GM23338 (cell line): Measurements from ENCODE around the gene SARS2. TPM values are rescaled to one million over a fixed set of nuclear protein-coding genes. Genes with fewer than 3 reads are reported as not detected.

Experiments used
- CREB1 ChIP-seq: fragments of 250-450 bp; sonication (Bioruptor Pico); IDR thresholded peaks from 2 replicates; pipeline ENCODE4 v1.5.0; 2020; ENCODE audit warnings: low read depth, mild to moderate bottlenecking, moderate library complexity
- EZH2 ChIP-seq: fragments of 200-600 bp; sonication (generic); IDR thresholded peaks from one replicate; pipeline ENCODE4 v1.8.0; 2017; ENCODE audit warnings: antibody characterized with exemption, mild to moderate bottlenecking, low read depth; ENCODE audit not compliant: unreplicated experiment
- EZH2phosphoT487 ChIP-seq: fragments of 200-600 bp; sonication (generic); IDR thresholded peaks from one replicate; pipeline ENCODE4 v1.8.1; 2018; ENCODE audit warnings: antibody characterized with exemption; ENCODE audit not compliant: unreplicated experiment
- JUNB ChIP-seq: IDR thresholded peaks from one replicate; pipeline ENCODE4 v1.6.1; 2016; ENCODE audit warnings: antibody characterized with exemption; ENCODE audit not compliant: unreplicated experiment
- NANOG ChIP-seq: IDR thresholded peaks from 2 replicates; pipeline ENCODE4 v1.6.1; 2016; ENCODE audit warnings: antibody characterized with exemption, borderline replicate concordance
- POLR2AphosphoS5 ChIP-seq: IDR thresholded peaks from 2 replicates; pipeline ENCODE4 v1.6.1; 2016; ENCODE audit warnings: antibody characterized with exemption, low read depth
- STAT1 ChIP-seq: IDR thresholded peaks from one replicate; pipeline ENCODE4 v1.6.1; 2016; ENCODE audit warnings: antibody characterized with exemption; ENCODE audit not compliant: unreplicated experiment
- ZNF114 ChIP-seq: fragments of 250-450 bp; sonication (Bioruptor Pico); IDR thresholded peaks from 2 replicates; pipeline ENCODE4 v1.5.0; 2020; ENCODE audit warnings: mild to moderate bottlenecking, moderate library complexity
- ZNF331 ChIP-seq: fragments of 250-450 bp; sonication (Bioruptor Pico); IDR thresholded peaks from 2 replicates; pipeline ENCODE4 v1.5.0; 2020; ENCODE audit warnings: low read depth, mild to moderate bottlenecking, moderate library complexity
- polyA plus RNA-seq: library from polyadenylated mRNA; unstranded; fragments of >200 nt; fragmentation: Nextera tagmentation; extraction: Ambion mirVana; gene quantifications from 2 replicates; pipeline ENCODE4 v1.2.1, GENCODE V29; 2016
- total RNA-seq: library from RNA; depleted of rRNA; stranded (reverse); fragments of >200 nt; shearing (Covaris generic); gene quantifications from 2 replicates; pipeline ENCODE4 v1.2.3, GENCODE V29; 2014
- TF ChIP-seq, protein P1 (sequence below): IDR thresholded peaks from one replicate; pipeline ENCODE4 v1.6.1; 2018; ENCODE audit warnings: antibody characterized with exemption; ENCODE audit not compliant: unreplicated experiment
- TF ChIP-seq, protein P2 (sequence below): IDR thresholded peaks from 2 replicates; pipeline ENCODE4 v1.6.1; 2016; ENCODE audit warnings: antibody characterized with exemption
- TF ChIP-seq, protein P3 (sequence below), 2 experiments: fragments of 200-600 bp in 1 of 2; sonication (generic) in 1 of 2; conservative IDR thresholded peaks; 2 replicates each; pipeline versions ENCODE4 v1.5.1 to v1.6.1; 2016 to 2017; ENCODE audit warnings: antibody characterized with exemption in 2 of 2, low read depth in 2 of 2, mild to moderate bottlenecking in 2 of 2, moderate library complexity in 1 of 2

SARS2 gene
- total and polyA plus RNA-seq, 2 experiments from 2014 or later = 70.6 to 75.7 TPM

DNA sequence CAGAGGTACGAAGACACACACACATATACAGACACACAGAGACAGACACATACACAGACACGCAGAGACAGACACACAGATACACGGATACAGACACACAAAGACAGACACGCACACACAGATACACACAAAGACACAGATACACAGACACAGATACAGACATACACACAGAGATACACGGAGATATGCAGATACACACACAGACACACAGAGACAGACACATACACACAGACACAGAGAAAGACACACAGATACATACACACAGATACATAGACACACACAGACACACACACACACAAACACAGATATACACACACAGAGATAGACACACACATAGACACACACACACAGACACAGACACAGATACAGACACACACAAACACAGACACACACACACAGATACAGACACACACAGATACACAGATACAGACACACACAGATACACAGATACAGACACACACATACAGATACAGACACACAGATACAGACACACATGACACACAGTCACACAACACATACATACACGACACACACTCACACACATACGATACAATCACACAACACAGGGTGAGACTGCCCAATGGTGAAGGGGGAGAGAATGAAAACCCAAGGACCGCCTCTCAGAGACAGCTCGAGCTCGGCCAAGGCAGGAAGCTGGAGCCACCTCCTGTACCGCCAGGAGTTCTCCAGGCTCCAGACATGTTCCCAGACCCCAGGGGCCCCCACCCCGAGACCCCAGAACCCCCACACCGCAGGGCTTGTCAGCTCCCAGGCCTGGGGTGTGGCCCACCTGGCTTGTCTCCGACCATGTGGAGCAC lies 9.8 kb downstream of the SARS2 start (continued):
- TF ChIP-seq ZNF114 (no peak), CREB1 (CRISPR knock-in tag) (no peak), ZNF331 (CRISPR knock-in tag) (no peak), JUNB (no peak), EZH2 (no peak), STAT1 (no peak), NANOG (no peak), POLR2AphosphoS5 (no peak), EZH2phosphoT487 (no peak)
- TF ChIP-seq, protein P1, sequence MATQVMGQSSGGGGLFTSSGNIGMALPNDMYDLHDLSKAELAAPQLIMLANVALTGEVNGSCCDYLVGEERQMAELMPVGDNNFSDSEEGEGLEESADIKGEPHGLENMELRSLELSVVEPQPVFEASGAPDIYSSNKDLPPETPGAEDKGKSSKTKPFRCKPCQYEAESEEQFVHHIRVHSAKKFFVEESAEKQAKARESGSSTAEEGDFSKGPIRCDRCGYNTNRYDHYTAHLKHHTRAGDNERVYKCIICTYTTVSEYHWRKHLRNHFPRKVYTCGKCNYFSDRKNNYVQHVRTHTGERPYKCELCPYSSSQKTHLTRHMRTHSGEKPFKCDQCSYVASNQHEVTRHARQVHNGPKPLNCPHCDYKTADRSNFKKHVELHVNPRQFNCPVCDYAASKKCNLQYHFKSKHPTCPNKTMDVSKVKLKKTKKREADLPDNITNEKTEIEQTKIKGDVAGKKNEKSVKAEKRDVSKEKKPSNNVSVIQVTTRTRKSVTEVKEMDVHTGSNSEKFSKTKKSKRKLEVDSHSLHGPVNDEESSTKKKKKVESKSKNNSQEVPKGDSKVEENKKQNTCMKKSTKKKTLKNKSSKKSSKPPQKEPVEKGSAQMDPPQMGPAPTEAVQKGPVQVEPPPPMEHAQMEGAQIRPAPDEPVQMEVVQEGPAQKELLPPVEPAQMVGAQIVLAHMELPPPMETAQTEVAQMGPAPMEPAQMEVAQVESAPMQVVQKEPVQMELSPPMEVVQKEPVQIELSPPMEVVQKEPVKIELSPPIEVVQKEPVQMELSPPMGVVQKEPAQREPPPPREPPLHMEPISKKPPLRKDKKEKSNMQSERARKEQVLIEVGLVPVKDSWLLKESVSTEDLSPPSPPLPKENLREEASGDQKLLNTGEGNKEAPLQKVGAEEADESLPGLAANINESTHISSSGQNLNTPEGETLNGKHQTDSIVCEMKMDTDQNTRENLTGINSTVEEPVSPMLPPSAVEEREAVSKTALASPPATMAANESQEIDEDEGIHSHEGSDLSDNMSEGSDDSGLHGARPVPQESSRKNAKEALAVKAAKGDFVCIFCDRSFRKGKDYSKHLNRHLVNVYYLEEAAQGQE = no peak
- TF ChIP-seq, protein P2, sequence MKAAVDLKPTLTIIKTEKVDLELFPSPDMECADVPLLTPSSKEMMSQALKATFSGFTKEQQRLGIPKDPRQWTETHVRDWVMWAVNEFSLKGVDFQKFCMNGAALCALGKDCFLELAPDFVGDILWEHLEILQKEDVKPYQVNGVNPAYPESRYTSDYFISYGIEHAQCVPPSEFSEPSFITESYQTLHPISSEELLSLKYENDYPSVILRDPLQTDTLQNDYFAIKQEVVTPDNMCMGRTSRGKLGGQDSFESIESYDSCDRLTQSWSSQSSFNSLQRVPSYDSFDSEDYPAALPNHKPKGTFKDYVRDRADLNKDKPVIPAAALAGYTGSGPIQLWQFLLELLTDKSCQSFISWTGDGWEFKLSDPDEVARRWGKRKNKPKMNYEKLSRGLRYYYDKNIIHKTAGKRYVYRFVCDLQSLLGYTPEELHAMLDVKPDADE = no peak
- TF ChIP-seq, protein P3, sequence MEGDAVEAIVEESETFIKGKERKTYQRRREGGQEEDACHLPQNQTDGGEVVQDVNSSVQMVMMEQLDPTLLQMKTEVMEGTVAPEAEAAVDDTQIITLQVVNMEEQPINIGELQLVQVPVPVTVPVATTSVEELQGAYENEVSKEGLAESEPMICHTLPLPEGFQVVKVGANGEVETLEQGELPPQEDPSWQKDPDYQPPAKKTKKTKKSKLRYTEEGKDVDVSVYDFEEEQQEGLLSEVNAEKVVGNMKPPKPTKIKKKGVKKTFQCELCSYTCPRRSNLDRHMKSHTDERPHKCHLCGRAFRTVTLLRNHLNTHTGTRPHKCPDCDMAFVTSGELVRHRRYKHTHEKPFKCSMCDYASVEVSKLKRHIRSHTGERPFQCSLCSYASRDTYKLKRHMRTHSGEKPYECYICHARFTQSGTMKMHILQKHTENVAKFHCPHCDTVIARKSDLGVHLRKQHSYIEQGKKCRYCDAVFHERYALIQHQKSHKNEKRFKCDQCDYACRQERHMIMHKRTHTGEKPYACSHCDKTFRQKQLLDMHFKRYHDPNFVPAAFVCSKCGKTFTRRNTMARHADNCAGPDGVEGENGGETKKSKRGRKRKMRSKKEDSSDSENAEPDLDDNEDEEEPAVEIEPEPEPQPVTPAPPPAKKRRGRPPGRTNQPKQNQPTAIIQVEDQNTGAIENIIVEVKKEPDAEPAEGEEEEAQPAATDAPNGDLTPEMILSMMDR (conservative IDR thresholded peaks at IDR 0.05; ENCODE audit: low read depth in 2 of 2) = no peak
